ENCODE results near the gene LBP. TPM values are rescaled to one million over a fixed set of nuclear protein-coding genes. Genes with fewer than 3 reads are reported as not detected.

Gene LBP
- polyA plus RNA-seq, 1 of the 3 experiments (the other 2 are of a cell fraction), result 0.03 TPM

GRCh38 chr20:38358556-38358955 lies 12.3 kb downstream of the LBP start:
- H3K36me3 ChIP-seq (replicated peaks in 1 of 2; ENCODE audit: control insufficient read depth in 1 of 2, insufficient read depth in 2 of 2, low read length in 1 of 2), result no peaks in the 10 kb centered on the region
- no peaks in the 10 kb centered on the region for H3F3A ChIP-seq (replicated peaks; ENCODE audit: insufficient read depth)
- WGBS (ENCODE audit: low lambda C conversion rate), result 66% methylated on average over 7 of the region's 7 CpGs
- H3K4me3 ChIP-seq (ENCODE audit: low read depth in 2 of 2, low read length in 1 of 2), result no peak overlapping the region
- no peak for DNase-seq
- POLR2A ChIA-PET, result no interaction called here
- H3K27ac ChIP-seq (ENCODE audit: low read depth in 2 of 2, low read length in 1 of 2), result no peak overlapping the region
- H4K20me1 ChIP-seq (ENCODE audit: insufficient read depth), result no peaks in the 10 kb centered on the region
- no peaks in the 10 kb centered on the region for H3K27me3 ChIP-seq (ENCODE audit: insufficient read depth)
- no peak overlapping the region for H3K9ac ChIP-seq
- no peaks in the 10 kb centered on the region for H3K79me2 ChIP-seq (ENCODE audit: insufficient read depth)
- no peaks in the 10 kb centered on the region for H3K4me1 ChIP-seq (ENCODE audit: control insufficient read depth in 1 of 2, insufficient read depth in 2 of 2, low read depth in 1 of 2, low read length in 1 of 2)
- no peak overlapping the region for H3K4me2 ChIP-seq
- CTCF ChIA-PET, result interaction anchor here (2.9 kb wide), 1 partner anchor 14 kb away, joined by 15 read pairs; no protein-coding TSS in a partner anchor
- no peak overlapping the region for H2AFZ ChIP-seq (ENCODE audit: low read depth)
- H3K9me3 ChIP-seq, result no peaks in the 10 kb centered on the region
- H3K9me2 ChIP-seq, result no peaks in the 10 kb centered on the region
- TF ChIP-seq JUND (IDR thresholded peaks at IDR 0.05) (no peak), GATA2 (CRISPR knock-in tag; IDR thresholded peaks at IDR 0.05) (no peak), SMC3 (IDR thresholded peaks at IDR 0.05; ENCODE audit: low read depth, low read length) (no peak), TCF12 (IDR thresholded peaks at IDR 0.05) (no peak), RXRA (IDR thresholded peaks at IDR 0.05; ENCODE audit: borderline replicate concordance, low read depth) (no peak), EZH2phosphoT487 (IDR thresholded peaks at IDR 0.05; ENCODE audit: borderline replicate concordance, low read depth) (no peak), FOSL2 (IDR thresholded peaks at IDR 0.05; ENCODE audit: borderline replicate concordance, low read depth) (no peak), TEAD4 (IDR thresholded peaks at IDR 0.05; ENCODE audit: borderline replicate concordance, insufficient read depth) (no peak), FOXJ3 (CRISPR knock-in tag; IDR thresholded peaks at IDR 0.05) (no peak), PBX3 (IDR thresholded peaks at IDR 0.05) (no peak), MXI1 (IDR thresholded peaks at IDR 0.05; ENCODE audit: low read depth, low read length) (no peak), SIN3A (IDR thresholded peaks at IDR 0.05; ENCODE audit: borderline replicate concordance, low read depth, low read length) (no peak), EP300 (IDR thresholded peaks at IDR 0.05; ENCODE audit: borderline replicate concordance in 1 of 2, low read depth in 1 of 2, low read length in 1 of 2) (no peak), CHD2 (IDR thresholded peaks at IDR 0.05; ENCODE audit: low read length, partially characterized antibody) (no peak), NRF1 (IDR thresholded peaks at IDR 0.05; ENCODE audit: low read depth, low read length) (no peak)
- TF ChIP-seq, protein P1, sequence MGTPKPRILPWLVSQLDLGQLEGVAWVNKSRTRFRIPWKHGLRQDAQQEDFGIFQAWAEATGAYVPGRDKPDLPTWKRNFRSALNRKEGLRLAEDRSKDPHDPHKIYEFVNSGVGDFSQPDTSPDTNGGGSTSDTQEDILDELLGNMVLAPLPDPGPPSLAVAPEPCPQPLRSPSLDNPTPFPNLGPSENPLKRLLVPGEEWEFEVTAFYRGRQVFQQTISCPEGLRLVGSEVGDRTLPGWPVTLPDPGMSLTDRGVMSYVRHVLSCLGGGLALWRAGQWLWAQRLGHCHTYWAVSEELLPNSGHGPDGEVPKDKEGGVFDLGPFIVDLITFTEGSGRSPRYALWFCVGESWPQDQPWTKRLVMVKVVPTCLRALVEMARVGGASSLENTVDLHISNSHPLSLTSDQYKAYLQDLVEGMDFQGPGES (IDR thresholded peaks at IDR 0.05; ENCODE audit: low read depth, low read length), result no peak
